ENCODE data around the gene LRCH3.

Gene LRCH3

GRCh38 chr3:197858133-197858532 lies 67.1 kb downstream of the LRCH3 start:
- Histone ChIP-seq H3K27ac (no peak overlapping the region), H3K4me1 (no peaks in the 10 kb centered on the region), H2AFZ (no peak overlapping the region), H3K4me3 (ENCODE audit: low read depth, low read length) (no peak overlapping the region), H3K4me2 (ENCODE audit: low read length) (no peak overlapping the region), H3K36me3 (ENCODE audit: control insufficient read depth, insufficient read depth, low read length) (no peaks in the 10 kb centered on the region), H3K27me3 (ENCODE audit: control insufficient read depth, insufficient read depth, low read length) (no peaks in the 10 kb centered on the region), H3K79me2 (no peaks in the 10 kb centered on the region), H3K9me3 (ENCODE audit: control insufficient read depth, low read length) (no peaks in the 10 kb centered on the region), H3K9ac (no peak overlapping the region)
- no peak for TF ChIP-seq CTCF (IDR thresholded peaks at IDR 0.05)

- Histone ChIP-seq H3K9ac (no peak overlapping the region), H3K27ac (no peak overlapping the region), H3K9me3 (ENCODE audit: control insufficient read depth, low read length) (no peaks in the 10 kb centered on the region), H3K36me3 (ENCODE audit: control insufficient read depth, insufficient read depth, low read length) (no peaks in the 10 kb centered on the region), H3K4me1 (no peaks in the 10 kb centered on the region), H2AFZ (no peak overlapping the region), H3K79me2 (no peaks in the 10 kb centered on the region), H3K4me3 (ENCODE audit: low read depth, low read length) (no peak overlapping the region), H3K27me3 (ENCODE audit: control insufficient read depth, insufficient read depth, low read length) (no peaks in the 10 kb centered on the region), H3K4me2 (ENCODE audit: low read length) (no peak overlapping the region)
- TF ChIP-seq CTCF (IDR thresholded peaks at IDR 0.05) = no peak
Measured at GRCh38 chr3:197858598-197858997, 67.5 kb downstream of the LRCH3 start.

- no peak for TF ChIP-seq CTCF (IDR thresholded peaks at IDR 0.05)
- H3K27ac ChIP-seq = no peak overlapping the region
- H3K9me3 ChIP-seq (ENCODE audit: control insufficient read depth, low read length) = no peaks in the 10 kb centered on the region
- H2AFZ ChIP-seq = no peak overlapping the region
- no peak overlapping the region for H3K9ac ChIP-seq
- no peaks in the 10 kb centered on the region for H3K4me1 ChIP-seq
- no peak overlapping the region for H3K4me2 ChIP-seq (ENCODE audit: low read length)
- no peaks in the 10 kb centered on the region for H3K79me2 ChIP-seq
- H3K4me3 ChIP-seq (ENCODE audit: low read depth, low read length) = no peak overlapping the region
- H3K36me3 ChIP-seq (ENCODE audit: control insufficient read depth, insufficient read depth, low read length) = no peaks in the 10 kb centered on the region
- no peaks in the 10 kb centered on the region for H3K27me3 ChIP-seq (ENCODE audit: control insufficient read depth, insufficient read depth, low read length)
Measured at GRCh38 chr3:197866035-197866434, 75.0 kb downstream of the LRCH3 start.

GRCh38 chr3:197873329-197873728 lies 82.3 kb downstream of the LRCH3 start:
- no peaks in the 10 kb centered on the region for H3K4me1 ChIP-seq
- no peaks in the 10 kb centered on the region for H3K27me3 ChIP-seq (ENCODE audit: control insufficient read depth, insufficient read depth, low read length)
- no peak overlapping the region for H3K4me2 ChIP-seq (ENCODE audit: low read length)
- no peaks in the 10 kb centered on the region for H3K9me3 ChIP-seq (ENCODE audit: control insufficient read depth, low read length)
- no peak overlapping the region for H3K4me3 ChIP-seq (ENCODE audit: low read depth, low read length)
- no peaks in the 10 kb centered on the region for H3K79me2 ChIP-seq
- H2AFZ ChIP-seq = no peak overlapping the region
- no peaks in the 10 kb centered on the region for H3K36me3 ChIP-seq (ENCODE audit: control insufficient read depth, insufficient read depth, low read length)
- no peak for TF ChIP-seq CTCF (IDR thresholded peaks at IDR 0.05)
- no peak overlapping the region for H3K27ac ChIP-seq
- no peak overlapping the region for H3K9ac ChIP-seq

- no peaks in the 10 kb centered on the region for H3K4me1 ChIP-seq
- H3K27ac ChIP-seq = no peak overlapping the region
- no peak overlapping the region for H3K4me2 ChIP-seq (ENCODE audit: low read length)
- TF ChIP-seq CTCF (IDR thresholded peaks at IDR 0.05) = no peak
- no peaks in the 10 kb centered on the region for H3K36me3 ChIP-seq (ENCODE audit: control insufficient read depth, insufficient read depth, low read length)
- H3K27me3 ChIP-seq (ENCODE audit: control insufficient read depth, insufficient read depth, low read length) = no peaks in the 10 kb centered on the region
- H3K9me3 ChIP-seq (ENCODE audit: control insufficient read depth, low read length) = no peaks in the 10 kb centered on the region
- no peaks in the 10 kb centered on the region for H3K79me2 ChIP-seq
- no peak overlapping the region for H3K9ac ChIP-seq
- H3K4me3 ChIP-seq (ENCODE audit: low read depth, low read length) = no peak overlapping the region
- H2AFZ ChIP-seq = no peak overlapping the region
Measured at GRCh38 chr3:197874064-197874463, 83.0 kb downstream of the LRCH3 start.
